Measurements from ENCODE around the gene PXDN.

PXDN gene

GRCh38 chr2:1591978-1592907 is 152.1 kb downstream of the PXDN start:
- DNase-seq (ENCODE audit: extremely low read depth, insufficient read length) = no peak

GRCh38 chr2:1591461-1591770 is 152.9 kb downstream of the PXDN start:
- Histone ChIP-seq H3K4me3 (replicated peaks; ENCODE audit: low read depth, low read length) (no peak overlapping the region), H3K27me3 (replicated peaks; ENCODE audit: control insufficient read depth, insufficient read depth, low read length) (no peaks in the 10 kb centered on the region), H3K36me3 (ENCODE audit: control insufficient read depth, insufficient read depth, low read length) (no peaks in the 10 kb centered on the region)
- no peak for DNase-seq (ENCODE audit: extremely low read depth, insufficient read length)
- no peak for TF ChIP-seq CTCF (IDR thresholded peaks at IDR 0.05; ENCODE audit: insufficient read depth, low read length, poor library complexity, severe bottlenecking)

More at GRCh38 chr2:1591978-1592907, 152.1 kb downstream of the PXDN start:
- no peak overlapping the region for H3K4me3 ChIP-seq (replicated peaks; ENCODE audit: low read depth, low read length)
- no peaks in the 10 kb centered on the region for H3K36me3 ChIP-seq (ENCODE audit: control insufficient read depth, insufficient read depth, low read length)
- no peak for TF ChIP-seq CTCF (IDR thresholded peaks at IDR 0.05; ENCODE audit: insufficient read depth, low read length, poor library complexity, severe bottlenecking)
- no peaks in the 10 kb centered on the region for H3K27me3 ChIP-seq (replicated peaks; ENCODE audit: control insufficient read depth, insufficient read depth, low read length)

- no peaks in the 10 kb centered on the region for H3K27me3 ChIP-seq (replicated peaks; ENCODE audit: control insufficient read depth, insufficient read depth, low read length)
- H3K4me3 ChIP-seq (replicated peaks; ENCODE audit: low read depth, low read length) = no peak overlapping the region
- no peak for DNase-seq (ENCODE audit: extremely low read depth, insufficient read length)
- no peaks in the 10 kb centered on the region for H3K36me3 ChIP-seq (ENCODE audit: control insufficient read depth, insufficient read depth, low read length)
- no peak for TF ChIP-seq CTCF (IDR thresholded peaks at IDR 0.05; ENCODE audit: insufficient read depth, low read length, poor library complexity, severe bottlenecking)
Measured at GRCh38 chr2:1590596-1591460, 153.5 kb downstream of the PXDN start.

- DNase-seq (ENCODE audit: extremely low read depth, insufficient read length) = no peak
- H3K4me3 ChIP-seq (replicated peaks; ENCODE audit: low read depth, low read length) = no peak overlapping the region
- TF ChIP-seq CTCF (IDR thresholded peaks at IDR 0.05; ENCODE audit: insufficient read depth, low read length, poor library complexity, severe bottlenecking) = no peak
Measured at GRCh38 chr2:1588978-1589621, 155.2 kb downstream of the PXDN start.

GRCh38 chr2:1588051-1588977 is 156.0 kb downstream of the PXDN start:
- Histone ChIP-seq H3K36me3 (ENCODE audit: control insufficient read depth, insufficient read depth, low read length) (no peaks in the 10 kb centered on the region), H3K4me3 (replicated peaks; ENCODE audit: low read depth, low read length) (no peak overlapping the region)
- TF ChIP-seq CTCF (IDR thresholded peaks at IDR 0.05; ENCODE audit: insufficient read depth, low read length, poor library complexity, severe bottlenecking) = no peak

More at GRCh38 chr2:1588978-1589621, 155.2 kb downstream of the PXDN start:
- H3K27me3 ChIP-seq (replicated peaks; ENCODE audit: control insufficient read depth, insufficient read depth, low read length) = no peaks in the 10 kb centered on the region
- no peaks in the 10 kb centered on the region for H3K36me3 ChIP-seq (ENCODE audit: control insufficient read depth, insufficient read depth, low read length)

More at GRCh38 chr2:1588051-1588977, 156.0 kb downstream of the PXDN start:
- no peaks in the 10 kb centered on the region for H3K27me3 ChIP-seq (replicated peaks; ENCODE audit: control insufficient read depth, insufficient read depth, low read length)
- DNase-seq (ENCODE audit: extremely low read depth, insufficient read length) = no peak

Measured in GM06990 (cell line).